Upper lobe of left lung (tissue), 4 donors: Measurements from ENCODE around the gene TREML4.

Experiments used
- EP300 ChIP-seq, 4 donors: sonication (generic); formaldehyde crosslinking; IDR thresholded peaks; one replicate each; pipeline ENCODE4 v1.5.1; 2017; ENCODE audit warnings: antibody characterized with exemption in 4 of 4, control low read depth in 2 of 4
- POLR2A ChIP-seq, 4 donors: fragments of 450-650 bp; IDR thresholded peaks; one replicate each; pipeline ENCODE4 v1.5.1; 2016 to 2017; ENCODE audit warnings: antibody characterized with exemption in 4 of 4, mild to moderate bottlenecking in 2 of 4
- POLR2AphosphoS5 ChIP-seq, 2 donors: sonication (generic); formaldehyde crosslinking; IDR thresholded peaks; one replicate each; pipeline ENCODE4 v1.5.1; 2017; ENCODE audit warnings: antibody characterized with exemption in 2 of 2
- TF ChIP-seq, protein P1 (sequence below), 6 experiments: fragments of 450-650 bp in 4 of 6; fragments of 200-600 bp in 2 of 6; sonication (generic) in 2 of 6; IDR thresholded peaks; one replicate each; pipeline ENCODE4 v1.5.1; 2016 to 2019; ENCODE audit warnings: antibody characterized with exemption in 6 of 6

DNA sequence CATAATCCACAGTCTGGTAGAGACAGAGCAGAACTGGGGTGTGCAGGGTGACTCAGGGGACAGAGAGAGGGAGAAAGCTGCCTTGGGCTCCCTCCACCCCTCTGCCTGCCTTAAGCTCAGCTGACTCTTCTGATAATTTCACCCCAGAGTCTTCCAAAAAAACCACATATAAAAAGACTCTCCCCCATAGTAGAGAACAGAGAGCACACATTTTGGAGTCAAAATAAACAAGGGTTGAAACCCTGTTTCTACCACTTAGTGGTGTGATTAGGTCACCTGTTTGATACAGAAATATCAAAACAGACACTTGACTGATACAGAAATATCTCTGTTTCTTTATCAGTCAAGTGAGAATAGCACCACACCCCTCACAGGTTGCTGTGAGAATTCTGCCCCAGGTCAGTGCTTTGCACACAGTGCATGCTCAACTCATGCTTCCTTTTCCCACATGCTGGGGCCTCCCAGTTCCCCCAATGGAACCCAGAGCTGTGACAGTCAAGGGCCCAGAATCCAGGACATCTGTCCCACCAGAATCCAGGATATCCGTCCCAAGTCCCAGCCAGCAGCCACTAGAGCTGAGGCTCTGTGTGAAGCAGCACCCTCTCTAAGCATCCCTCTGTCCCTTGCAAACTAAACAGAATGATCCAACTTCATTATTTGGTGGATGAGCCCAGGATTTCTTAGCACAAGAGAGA lies 28.4 kb upstream of the TREML4 start:
- TF ChIP-seq, protein P1, sequence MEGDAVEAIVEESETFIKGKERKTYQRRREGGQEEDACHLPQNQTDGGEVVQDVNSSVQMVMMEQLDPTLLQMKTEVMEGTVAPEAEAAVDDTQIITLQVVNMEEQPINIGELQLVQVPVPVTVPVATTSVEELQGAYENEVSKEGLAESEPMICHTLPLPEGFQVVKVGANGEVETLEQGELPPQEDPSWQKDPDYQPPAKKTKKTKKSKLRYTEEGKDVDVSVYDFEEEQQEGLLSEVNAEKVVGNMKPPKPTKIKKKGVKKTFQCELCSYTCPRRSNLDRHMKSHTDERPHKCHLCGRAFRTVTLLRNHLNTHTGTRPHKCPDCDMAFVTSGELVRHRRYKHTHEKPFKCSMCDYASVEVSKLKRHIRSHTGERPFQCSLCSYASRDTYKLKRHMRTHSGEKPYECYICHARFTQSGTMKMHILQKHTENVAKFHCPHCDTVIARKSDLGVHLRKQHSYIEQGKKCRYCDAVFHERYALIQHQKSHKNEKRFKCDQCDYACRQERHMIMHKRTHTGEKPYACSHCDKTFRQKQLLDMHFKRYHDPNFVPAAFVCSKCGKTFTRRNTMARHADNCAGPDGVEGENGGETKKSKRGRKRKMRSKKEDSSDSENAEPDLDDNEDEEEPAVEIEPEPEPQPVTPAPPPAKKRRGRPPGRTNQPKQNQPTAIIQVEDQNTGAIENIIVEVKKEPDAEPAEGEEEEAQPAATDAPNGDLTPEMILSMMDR (IDR thresholded peaks at IDR 0.05) = no peak
- TF ChIP-seq POLR2AphosphoS5 (IDR thresholded peaks at IDR 0.05) = no peak
- TF ChIP-seq POLR2A (IDR thresholded peaks at IDR 0.05) = no peak
- TF ChIP-seq EP300 (IDR thresholded peaks at IDR 0.05) = no peak
